NCI-H510A (cell line): ENCODE data around the gene ERV3-1.
A peak's percentile ranks its signal among the peaks of the same experiment; 100 is the strongest.
"Not testable (repeated sequence)": the region's sequence is repeated elsewhere in the genome, so short reads cannot be mapped to it uniquely, and the experiment has no call there.

Source experiments
- DNase-seq: peaks from one replicate; lab custom pipeline; 2025; lab: John Stamatoyannopoulos, UW

ERV3-1 gene, protein sequence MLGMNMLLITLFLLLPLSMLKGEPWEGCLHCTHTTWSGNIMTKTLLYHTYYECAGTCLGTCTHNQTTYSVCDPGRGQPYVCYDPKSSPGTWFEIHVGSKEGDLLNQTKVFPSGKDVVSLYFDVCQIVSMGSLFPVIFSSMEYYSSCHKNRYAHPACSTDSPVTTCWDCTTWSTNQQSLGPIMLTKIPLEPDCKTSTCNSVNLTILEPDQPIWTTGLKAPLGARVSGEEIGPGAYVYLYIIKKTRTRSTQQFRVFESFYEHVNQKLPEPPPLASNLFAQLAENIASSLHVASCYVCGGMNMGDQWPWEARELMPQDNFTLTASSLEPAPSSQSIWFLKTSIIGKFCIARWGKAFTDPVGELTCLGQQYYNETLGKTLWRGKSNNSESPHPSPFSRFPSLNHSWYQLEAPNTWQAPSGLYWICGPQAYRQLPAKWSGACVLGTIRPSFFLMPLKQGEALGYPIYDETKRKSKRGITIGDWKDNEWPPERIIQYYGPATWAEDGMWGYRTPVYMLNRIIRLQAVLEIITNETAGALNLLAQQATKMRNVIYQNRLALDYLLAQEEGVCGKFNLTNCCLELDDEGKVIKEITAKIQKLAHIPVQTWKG

DNA sequence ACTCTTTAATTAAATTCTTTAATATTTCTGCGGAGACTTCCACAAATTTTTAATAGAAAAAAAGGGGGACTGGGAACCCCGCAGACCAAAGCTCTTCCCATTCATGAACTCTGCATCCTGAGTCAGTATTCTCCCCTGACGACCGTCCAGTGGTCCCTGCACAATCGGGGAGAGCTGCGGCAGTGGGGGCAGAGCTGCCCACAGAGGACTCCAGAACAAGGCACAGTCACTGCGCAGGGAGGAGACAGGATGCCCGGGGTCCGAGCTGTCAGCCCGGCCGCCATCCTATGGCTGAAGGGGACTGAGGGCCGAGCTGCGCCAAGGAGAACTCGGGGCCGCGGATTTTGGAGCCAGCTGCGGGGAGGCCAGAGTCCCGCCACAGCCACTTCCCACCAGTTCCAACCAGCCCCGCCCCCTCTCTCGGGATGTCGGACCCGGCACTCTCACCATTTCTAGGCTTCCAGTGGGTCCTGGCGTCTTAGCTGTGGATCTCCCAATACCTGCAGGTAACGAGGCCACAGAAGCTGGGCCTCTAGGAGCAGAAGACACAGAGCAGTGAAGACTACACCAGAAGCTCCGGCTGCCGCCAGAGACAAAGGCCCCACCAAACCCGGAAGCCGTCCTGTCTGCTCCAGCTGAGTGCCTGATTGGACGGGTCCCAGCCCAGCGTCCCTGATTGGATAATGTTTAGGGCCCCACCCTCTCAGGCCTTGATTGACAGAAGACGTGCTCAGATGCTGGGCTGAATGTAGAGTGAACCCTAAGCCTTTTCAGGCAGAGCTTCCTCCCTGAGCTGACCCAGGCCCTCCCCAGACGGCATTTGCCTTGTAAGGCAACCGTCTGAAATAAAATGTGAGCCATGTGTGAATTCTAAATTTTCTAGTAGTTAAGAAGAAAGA is at the start of gene ERV3-1:
Gene ERV3-1 (minus strand): TSS at position 594 of the 899 bp plus-strand sequence. CDS start 13,661 bp downstream, outside the sequence.
- DNase-seq: peak; percentile 74

DNA sequence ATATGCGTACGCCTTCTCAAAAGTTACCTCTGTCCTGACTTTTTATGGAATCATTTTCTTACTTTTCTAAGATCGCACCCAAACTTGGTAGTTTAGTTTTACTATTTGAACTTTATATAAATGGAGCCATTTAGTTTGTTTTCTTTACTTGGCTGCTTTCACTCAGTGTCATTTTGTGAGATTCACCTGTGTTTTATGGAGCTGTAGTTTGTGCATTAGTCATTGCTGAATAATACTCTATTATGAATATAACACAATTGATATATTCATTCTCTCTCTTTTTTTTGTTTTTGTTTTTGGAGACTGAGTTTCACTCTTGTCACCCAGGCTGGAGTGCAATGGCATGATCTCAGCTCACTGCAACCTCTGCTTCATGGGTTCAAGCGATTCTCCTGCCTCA is 49.3 kb upstream of the ERV3-1 start:
- DNase-seq: not testable (repeated sequence)

DNA sequence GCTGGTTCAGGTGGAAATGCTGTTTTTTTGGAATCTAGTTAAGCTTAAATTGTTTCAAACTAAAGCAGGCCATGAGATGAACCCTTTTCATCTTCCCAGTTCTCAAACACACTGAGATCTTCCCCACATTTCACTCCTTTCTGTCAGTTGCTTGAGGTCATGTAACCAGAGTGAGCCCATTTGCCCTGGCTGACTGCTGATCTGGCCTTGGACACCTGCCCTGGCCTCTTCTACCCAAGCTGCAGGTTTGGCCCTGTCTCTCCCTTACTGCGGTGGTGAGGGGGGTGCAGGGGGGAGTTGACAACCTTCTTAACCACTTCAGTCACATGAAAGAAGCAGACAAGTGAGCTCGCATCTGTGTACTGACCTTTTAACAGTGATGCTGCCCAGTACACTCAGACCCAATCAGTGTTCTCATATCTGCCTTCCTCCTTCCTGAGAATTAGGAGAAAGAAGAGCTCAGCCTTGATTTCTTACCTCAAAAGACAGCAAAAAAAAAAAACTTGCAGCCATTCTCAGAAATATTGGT is 48.0 kb upstream of the ERV3-1 start:
- DNase-seq: not testable (repeated sequence)

DNA sequence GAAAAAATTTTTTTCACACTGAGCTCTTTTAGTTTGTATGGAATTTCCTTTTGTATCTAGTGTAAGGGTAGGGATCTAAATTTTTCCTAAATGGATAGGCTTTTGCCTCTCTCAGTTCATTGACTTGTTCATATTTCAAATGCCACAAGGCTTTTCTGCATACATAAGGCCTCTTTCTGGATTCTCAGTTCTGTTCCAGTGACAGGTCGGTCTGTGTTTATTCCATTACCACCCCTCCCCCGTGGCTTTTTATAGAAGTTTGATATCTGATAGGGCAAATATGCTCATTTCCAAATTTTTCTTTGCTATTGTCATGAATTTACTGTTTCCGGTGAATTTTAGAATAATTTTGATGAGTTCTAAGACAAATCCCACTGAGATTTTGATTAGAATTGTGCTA is 45.2 kb upstream of the ERV3-1 start:
- not testable (repeated sequence) for DNase-seq

DNA sequence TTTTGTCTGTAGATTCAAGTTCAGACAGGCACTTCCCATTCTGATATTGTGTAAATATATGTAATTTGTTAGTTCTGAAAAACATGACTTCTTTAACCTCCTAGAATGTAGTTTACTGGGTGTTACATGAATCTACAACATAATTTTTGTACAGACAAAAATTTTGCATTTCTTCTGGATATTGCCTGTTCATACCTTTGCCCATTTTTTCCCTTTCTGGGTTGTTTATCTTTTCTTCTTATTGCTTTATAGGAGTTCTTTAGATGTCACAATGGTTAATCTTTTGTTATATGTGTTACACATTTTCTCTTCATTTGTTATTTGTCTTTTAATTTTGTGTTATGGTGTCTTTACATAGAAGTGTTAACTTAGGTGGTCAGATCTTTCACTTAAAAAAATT is 44.7 kb upstream of the ERV3-1 start:
- DNase-seq: not testable (repeated sequence)

DNA sequence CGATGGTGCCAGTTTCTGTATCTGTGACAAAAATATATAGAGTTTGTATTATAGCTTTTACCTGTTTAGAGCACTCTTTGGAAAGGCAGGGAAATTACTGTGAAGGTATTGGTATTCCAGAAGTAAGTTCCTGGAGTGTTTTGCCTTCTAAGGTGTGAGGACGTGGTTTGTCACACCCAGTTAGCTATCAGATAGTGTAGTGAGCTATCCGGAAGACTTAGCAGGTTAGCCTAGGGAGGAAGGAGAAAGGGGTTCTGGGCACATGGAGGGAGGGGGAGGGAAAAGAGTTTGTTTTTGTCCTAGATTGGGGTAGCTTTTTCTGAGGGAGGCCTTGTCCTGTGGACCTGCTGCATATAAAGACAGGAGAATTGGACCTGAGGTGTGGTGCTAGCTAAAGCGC is 39.8 kb upstream of the ERV3-1 start:
- not testable (repeated sequence) for DNase-seq

DNA sequence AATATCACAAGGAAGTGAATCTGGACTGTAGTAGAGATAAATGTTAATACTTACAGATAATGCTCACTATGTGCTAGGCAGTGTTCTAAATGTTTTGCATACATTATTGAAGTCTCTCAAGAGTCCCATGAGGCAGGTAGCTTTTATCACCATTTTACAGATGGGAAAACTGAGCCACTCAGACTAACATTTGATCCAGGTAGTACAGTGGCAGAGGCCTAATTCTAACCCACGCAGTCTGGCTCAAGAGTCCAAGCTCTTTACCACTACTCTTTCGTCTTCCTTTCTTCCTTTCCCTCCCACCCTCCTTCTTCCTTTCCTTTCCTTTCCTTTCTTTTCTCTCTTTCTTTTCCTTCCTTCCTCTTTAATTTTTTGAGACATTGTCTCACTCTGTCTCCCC is 39.1 kb upstream of the ERV3-1 start:
- not testable (repeated sequence) for DNase-seq

DNA sequence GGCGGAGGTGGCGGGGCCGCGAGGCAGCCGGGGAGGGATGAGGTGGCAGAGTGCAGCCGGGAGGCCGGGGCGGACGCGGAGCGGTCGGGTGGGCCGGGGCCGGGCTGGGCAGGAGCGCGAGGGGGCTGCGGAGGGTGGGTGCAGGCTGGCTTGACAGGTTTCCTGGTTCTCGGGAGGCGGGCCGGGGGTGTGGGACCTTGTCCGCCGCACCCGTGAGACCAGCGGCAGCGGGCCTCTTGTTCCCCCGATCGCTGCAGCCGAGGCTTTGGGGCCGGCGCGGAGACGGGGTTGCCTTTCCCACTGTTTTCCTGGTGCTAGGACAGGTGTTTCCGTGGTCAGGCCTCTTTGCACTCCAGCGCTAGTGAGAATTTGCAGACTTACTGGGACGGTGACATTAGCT is 32.3 kb upstream of the ERV3-1 start:
- peak; percentile 3 for DNase-seq

DNA sequence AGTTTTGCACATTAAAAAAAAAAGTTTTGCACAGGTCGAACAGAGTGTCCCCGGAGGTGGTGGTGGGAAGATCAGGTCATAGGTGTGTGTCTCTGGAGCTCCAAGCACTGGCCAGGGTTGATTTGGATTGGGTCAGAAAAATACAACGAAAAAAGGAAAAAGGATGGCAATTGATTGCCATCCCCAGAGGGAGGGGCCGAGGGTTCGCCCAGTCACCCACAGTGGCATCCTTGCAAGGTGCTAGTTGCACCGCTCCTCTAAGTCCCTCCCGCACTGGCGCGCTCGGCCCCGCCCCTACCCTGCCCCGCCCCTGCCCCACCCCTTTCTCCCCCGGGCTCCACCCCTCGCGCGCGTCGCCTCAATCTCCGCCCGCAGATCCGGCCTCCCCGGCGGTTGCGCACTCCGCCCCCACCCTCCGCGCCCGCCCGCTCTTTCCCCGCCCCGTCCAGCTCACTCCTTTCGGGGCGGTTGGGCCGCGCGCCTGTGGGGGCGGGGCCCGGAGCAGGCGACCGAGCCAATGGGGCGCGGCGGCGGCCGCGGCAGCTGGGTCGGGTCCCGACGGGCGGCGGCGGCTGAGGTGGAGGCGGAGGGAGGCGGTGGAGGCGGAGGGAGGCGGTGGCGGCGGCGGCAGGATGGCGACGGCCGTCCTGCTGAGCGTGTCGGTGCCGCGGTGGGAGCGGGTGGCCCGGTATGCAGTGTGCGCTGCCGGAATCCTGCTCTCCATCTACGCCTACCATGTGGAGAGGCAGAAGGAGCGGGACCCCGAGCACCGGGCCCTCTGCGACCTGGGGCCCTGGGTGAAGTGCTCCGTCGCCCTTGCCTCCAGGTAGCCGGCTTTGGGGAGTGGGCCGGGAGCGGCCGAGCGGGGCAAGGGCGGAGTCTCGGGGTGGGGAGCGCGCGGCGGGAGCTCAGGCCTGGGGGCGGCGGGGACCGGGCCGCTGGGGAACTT is 31.5 kb upstream of the ERV3-1 start:
- peak; percentile 58 for DNase-seq

DNA sequence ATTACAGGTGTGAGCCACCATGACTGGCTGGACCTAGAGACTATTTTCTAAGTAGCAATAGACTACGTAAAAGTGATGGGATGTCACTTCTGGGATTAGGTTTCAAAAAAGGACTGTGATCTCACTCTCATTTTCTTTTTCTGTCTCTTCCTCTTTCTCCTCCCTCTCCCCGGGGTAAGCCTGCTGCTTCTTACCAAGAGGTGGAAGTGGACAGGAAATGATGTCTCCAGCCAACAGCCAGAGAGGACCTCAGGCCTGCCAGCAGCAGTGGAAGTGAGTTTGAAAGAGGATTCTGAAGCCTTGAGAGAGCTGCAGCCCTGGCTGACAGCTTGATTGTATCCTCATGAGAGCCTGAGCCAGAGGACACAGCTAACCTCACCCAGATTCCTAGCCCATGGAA is 30.0 kb upstream of the ERV3-1 start:
- not testable (repeated sequence) for DNase-seq

DNA sequence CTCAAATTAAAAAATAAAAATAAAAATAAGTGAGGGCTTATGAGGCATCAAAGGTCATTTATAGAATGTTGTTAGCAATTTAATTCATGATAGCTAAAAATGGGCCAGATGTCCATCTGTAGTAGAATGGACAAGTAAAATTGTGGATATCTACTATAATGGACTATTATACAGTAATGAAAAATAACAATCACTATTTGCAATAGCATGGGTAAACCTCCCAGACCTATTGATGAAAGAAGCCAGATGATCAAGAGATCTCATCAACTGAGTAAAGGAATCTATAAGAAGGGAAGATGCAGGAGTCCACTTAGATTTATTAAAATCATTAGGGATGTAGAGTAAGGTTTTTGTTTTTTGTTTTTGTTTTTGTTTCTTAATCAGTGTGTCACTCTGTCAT is 29.0 kb upstream of the ERV3-1 start:
- not testable (repeated sequence) for DNase-seq

DNA sequence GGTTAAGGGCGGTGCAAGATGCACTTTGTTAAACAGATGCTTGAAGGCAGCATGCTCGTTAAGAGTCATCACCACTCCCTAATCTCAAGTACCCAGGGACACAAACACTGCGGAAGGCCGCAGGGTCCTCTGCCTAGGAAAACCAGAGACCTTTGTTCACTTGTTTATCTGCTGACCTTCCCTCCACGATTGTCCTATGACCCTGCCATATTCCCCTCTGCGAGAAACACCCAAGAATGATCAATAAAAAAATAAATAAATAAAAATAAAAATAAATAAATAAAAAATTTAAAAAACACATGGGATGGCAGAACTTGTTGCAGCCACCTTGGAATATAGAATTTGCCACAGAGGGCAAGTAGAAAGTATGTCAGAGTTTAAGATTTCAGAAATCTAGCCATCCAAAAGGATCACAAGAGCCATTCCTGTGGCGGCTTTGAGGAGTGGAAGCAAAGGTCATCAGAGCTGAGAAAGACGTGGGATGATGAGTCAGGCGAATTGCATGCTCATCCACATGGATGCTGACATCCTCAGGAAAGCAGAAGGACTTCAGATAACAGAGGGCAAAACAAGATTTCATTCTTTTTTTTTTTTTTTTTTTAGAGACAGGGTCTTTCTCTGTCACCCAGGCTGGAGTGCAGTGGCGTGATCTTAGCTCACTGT is 27.8 kb upstream of the ERV3-1 start:
- not testable (repeated sequence) for DNase-seq

DNA sequence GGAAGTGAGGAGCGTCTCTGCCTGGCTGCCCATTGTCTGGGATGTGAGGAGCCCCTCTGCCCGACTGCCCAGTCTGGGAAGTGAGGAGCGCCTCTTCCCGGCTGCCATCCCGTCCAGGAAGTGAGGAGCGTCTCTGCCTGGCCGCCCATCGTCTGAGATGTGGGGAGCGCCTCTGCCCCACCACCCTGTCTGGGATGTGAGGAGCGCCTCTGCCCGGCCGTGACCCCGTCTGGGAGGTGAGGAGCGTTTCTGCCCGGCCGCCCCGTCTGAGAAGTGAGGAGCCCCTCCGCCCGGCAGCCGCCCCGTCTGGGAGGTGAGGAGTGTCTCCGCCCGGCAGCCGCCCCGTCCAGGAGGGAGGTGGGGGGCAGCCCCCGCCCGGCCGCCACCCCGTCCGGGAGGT is 26.9 kb upstream of the ERV3-1 start:
- DNase-seq: not testable (repeated sequence)

DNA sequence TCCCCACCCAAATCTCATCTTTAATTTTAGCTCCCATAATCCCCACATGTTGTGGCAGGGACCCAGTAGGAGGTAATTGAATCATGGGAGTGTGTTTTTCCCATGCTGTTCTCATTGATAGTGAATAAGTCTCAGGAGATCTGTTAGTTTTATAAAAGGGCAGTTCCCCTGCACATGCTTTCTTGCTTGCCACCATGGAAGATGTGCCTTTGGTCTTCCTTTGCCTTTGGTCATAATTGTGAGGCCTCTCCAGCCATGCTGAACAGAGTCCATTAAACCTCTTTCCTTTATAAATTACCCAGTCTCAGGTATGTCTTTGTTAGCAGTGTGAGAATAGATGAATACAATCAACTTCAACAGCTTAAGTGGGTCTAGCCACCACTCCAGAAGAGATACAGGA is 18.5 kb upstream of the ERV3-1 start:
- DNase-seq: not testable (repeated sequence)

DNA sequence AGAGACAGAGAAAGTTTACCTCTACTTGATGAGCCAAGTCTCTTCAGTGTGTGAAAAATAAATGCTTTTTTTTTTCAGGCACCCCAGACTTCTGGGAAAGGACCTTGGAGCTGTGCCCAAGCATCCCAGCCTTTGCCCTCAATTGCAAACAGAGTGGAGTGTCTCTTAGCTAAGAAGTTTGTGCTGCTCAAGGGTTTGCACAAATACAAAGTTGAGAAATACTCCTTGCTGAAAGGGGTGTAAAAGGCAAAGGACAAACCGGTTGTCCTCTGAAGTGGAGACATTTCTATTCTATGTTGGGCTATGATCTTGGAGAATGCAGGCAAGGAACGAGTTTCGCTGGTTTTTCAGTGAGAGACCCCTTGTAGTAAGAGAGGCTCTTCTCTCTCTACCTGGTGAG is 14.5 kb upstream of the ERV3-1 start:
- not testable (repeated sequence) for DNase-seq

DNA sequence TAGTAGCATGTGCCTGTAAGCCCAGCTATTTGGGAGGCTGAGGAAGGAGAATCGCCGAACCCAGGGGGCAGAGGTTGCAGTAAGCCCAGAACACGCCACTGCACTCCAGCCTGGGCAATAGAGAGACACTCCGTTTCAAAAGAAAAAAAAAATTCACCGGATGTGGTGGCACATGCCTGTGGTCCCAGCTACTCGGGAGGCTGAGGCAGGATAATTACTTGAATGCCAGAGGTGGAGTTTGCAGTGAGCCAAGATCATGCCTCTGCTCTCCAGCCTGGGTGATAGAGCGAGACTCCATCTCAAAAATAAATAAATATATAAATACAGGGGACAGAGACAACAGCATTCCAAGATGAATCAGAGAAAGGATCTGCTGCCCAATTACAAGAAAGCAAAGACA is 3.4 kb upstream of the ERV3-1 start:
- DNase-seq: not testable (repeated sequence)

DNA sequence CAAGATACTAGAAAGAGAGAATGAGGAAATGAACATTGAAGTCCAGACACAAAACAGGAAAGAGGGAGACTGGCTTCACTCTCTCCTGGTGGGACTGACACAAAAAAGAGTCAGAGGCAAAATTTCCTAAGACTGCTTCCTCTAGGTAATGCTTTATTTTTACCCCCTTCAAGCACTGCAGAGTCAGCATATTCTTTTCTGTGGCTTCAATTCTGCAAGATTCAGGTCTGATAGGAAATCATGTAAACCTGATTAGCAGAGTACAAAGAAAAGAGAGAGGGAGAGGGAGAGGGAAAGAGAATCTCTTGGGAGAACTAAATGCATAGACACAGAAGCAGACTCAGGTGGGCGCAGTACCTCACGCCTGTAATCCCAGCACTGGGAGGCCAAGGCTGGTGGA is 2.9 kb upstream of the ERV3-1 start:
- not testable (repeated sequence) for DNase-seq

DNA sequence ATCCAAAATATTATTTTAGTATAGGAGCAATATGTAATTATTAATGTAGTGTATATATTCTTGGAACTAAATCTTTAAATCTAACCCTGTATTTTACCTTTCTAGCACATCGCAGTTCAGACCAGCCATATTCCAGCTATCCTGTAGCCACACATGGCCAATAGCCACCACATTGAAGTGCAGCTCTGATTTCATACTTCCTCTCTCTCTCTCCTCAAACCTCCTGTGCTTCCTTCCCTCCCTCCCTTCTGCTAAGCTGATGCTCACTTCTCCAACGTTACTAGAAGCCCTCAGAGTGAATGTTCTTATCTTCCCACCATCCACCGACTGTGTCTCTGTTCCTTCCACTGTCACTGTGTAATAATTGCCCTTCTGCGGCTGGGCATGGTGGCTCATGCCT is 549 bp upstream of the ERV3-1 start:
- DNase-seq: not testable (repeated sequence)

DNA sequence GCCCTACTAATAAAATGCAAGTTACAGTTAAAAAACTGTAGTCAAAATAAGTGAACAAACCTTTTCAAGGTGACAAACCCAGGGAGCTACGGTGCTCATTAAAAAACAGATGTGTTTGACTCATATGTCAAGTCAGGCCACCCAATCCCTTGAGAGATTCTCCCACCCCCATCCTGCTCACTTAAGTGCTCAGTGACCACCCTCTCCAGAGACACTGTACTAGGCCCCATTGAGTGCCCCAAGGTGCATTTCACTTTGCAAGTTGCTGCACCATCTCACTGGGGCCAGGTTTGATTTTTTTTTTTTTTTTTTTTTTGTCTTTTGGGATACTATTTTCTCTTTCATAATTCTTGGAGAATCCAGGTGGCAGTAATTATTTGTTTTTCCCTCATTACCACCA is 1.9 kb downstream of the ERV3-1 start:
- no peak for DNase-seq

DNA sequence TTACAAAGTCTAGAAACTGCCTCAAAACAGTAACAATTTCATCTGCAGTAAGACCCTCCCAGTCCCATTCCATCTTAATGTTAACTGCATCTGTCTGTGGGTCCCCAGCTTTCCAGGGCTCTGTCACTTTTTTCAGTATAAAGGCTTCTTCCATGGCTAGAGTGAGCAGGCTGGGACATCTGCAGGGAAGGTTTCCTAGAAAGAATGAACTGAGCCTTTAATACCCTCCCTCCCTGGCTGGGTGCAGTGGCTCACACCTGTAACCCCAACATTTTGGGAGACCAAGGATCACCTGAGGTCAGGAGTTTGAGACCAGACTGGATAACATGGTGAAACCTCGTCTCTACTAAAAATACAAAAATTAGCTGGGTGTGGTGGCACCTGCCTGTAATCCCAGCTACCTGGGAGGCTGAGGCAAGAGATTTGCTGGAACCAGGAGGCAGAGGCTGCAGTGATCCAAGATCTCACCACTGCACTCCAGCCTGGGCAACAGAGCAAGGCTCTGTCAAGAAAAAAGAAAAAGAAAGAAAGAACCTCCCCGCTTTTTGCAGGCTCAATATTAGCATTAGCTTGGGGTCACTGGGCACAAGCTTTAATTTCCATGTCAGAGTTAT is 3.4 kb downstream of the ERV3-1 start:
- DNase-seq: no peak
